ENCODE data around the gene JKAMP. TPM values are rescaled to one million over a fixed set of nuclear protein-coding genes. Genes with fewer than 3 reads are reported as not detected.

JKAMP gene
- total and polyA plus RNA-seq, 8 donors = 11.7 to 120 (median 42.9) TPM

GRCh38 chr14:59490756-59491155 is 6.4 kb downstream of the JKAMP start:
- TF ChIP-seq EP300 (IDR thresholded peaks at IDR 0.05) (no peak), POLR2AphosphoS5 (IDR thresholded peaks at IDR 0.05) (no peak), POLR2A (IDR thresholded peaks at IDR 0.05) (no peak), CTCF (IDR thresholded peaks at IDR 0.05) (no peak)
- Histone ChIP-seq H3K27ac (no peak overlapping the region), H3K9me3 (no peaks in the 10 kb centered on the region), H3K36me3 (peaks cover 28 to 83% (median 73%) of the 10 kb centered on the region in 4 donors), H3K4me3 (no peak overlapping the region), H3K27me3 (no peaks in the 10 kb centered on the region), H3K4me1 (peaks cover 7 to 30% (median 16%) of the 10 kb centered on the region in 4 donors)
- intact Hi-C loops (cut with DNase I; ENCODE audit: low total_unique reads) = no loop called here
- DNase-seq = no peak
- WGBS, 5 donors = 83 to 93% (median 90%) methylated on average over 3 of the region's 3 CpGs

GRCh38 chr14:59492384-59492783 is 8.1 kb downstream of the JKAMP start:
- Histone ChIP-seq H3K4me1 (peaks cover 0 to 14% (median 2%) of the 10 kb centered on the region in 4 donors), H3K4me3 (no peak overlapping the region), H3K36me3 (peaks cover 28 to 98% (median 90%) of the 10 kb centered on the region in 4 donors), H3K27ac (no peak overlapping the region), H3K9me3 (no peaks in the 10 kb centered on the region), H3K27me3 (no peaks in the 10 kb centered on the region)
- DNase-seq = no peak
- 19 to 78% (median 41%) methylated on average over 1 of the region's 1 CpG for WGBS, 5 donors
- TF ChIP-seq POLR2AphosphoS5 (IDR thresholded peaks at IDR 0.05) (no peak), POLR2A (IDR thresholded peaks at IDR 0.05) (no peak), CTCF (IDR thresholded peaks at IDR 0.05) (no peak), EP300 (IDR thresholded peaks at IDR 0.05) (no peak)
- intact Hi-C loops (cut with DNase I; ENCODE audit: low total_unique reads) = no loop called here

GRCh38 chr14:59500732-59501131 is 16.4 kb downstream of the JKAMP start:
- no peak overlapping the region for H3K27ac ChIP-seq
- WGBS, 5 donors = 36 to 52% (median 40%) methylated on average over 3 of the region's 3 CpGs
- intact Hi-C loops (cut with DNase I; ENCODE audit: low total_unique reads) = no loop called here

GRCh38 chr14:59503256-59503655 is 18.9 kb downstream of the JKAMP start:
- Histone ChIP-seq H3K4me1 (peaks cover 0 to 9% (median 2%) of the 10 kb centered on the region in 4 donors), H3K36me3 (peaks cover 4 to 38% (median 25%) of the 10 kb centered on the region in 4 donors), H3K27ac (no peak overlapping the region), H3K27me3 (no peaks in the 10 kb centered on the region), H3K4me3 (no peak overlapping the region), H3K9me3 (no peaks in the 10 kb centered on the region)
- TF ChIP-seq EP300 (IDR thresholded peaks at IDR 0.05) = no peak
- no peak for TF ChIP-seq POLR2AphosphoS5 (IDR thresholded peaks at IDR 0.05)
- TF ChIP-seq CTCF (IDR thresholded peaks at IDR 0.05) = no peak
- TF ChIP-seq POLR2A (IDR thresholded peaks at IDR 0.05) = no peak
- no peak for DNase-seq
- 72 to 92% (median 85%) methylated on average over 4 of the region's 4 CpGs for WGBS, 5 donors
- intact Hi-C loops (cut with DNase I; ENCODE audit: low total_unique reads) = no loop called here

More at GRCh38 chr14:59500732-59501131, 16.4 kb downstream of the JKAMP start:
- Histone ChIP-seq H3K4me1 (peaks cover 0 to 9% (median 2%) of the 10 kb centered on the region in 4 donors), H3K9me3 (no peaks in the 10 kb centered on the region), H3K4me3 (no peak overlapping the region), H3K36me3 (peaks cover 4 to 62% (median 48%) of the 10 kb centered on the region in 4 donors), H3K27me3 (no peaks in the 10 kb centered on the region)
- TF ChIP-seq POLR2AphosphoS5 (IDR thresholded peaks at IDR 0.05) = no peak
- TF ChIP-seq CTCF (IDR thresholded peaks at IDR 0.05) = no peak
- TF ChIP-seq EP300 (IDR thresholded peaks at IDR 0.05) = no peak
- no peak for TF ChIP-seq POLR2A (IDR thresholded peaks at IDR 0.05)
- DNase-seq = no peak

Measured in stomach (tissue), 9 donors.